ENCODE data around the gene LENG1. TPM values are rescaled to one million over a fixed set of nuclear protein-coding genes. Genes with fewer than 3 reads are reported as not detected.

LENG1 gene
- total and polyA plus RNA-seq, 9 of the 15 experiments (the other 6 are each of a cell fraction or from before 2014, with no cell fraction given) = 0.30 to 10.5 (median 4.7) TPM

- TF ChIP-seq, protein P1, sequence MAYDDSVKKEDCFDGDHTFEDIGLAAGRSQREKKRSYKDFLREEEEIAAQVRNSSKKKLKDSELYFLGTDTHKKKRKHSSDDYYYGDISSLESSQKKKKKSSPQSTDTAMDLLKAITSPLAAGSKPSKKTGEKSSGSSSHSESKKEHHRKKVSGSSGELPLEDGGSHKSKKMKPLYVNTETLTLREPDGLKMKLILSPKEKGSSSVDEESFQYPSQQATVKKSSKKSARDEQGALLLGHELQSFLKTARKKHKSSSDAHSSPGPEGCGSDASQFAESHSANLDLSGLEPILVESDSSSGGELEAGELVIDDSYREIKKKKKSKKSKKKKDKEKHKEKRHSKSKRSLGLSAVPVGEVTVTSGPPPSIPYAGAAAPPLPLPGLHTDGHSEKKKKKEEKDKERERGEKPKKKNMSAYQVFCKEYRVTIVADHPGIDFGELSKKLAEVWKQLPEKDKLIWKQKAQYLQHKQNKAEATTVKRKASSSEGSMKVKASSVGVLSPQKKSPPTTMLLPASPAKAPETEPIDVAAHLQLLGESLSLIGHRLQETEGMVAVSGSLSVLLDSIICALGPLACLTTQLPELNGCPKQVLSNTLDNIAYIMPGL (CRISPR knock-in tag; IDR thresholded peaks at IDR 0.05) = no peak; the same call in 1 of the 2 replicates
- TF ChIP-seq ZBTB9 (CRISPR knock-in tag; IDR thresholded peaks at IDR 0.05) = 0 out of 2 replicates have a peak, but pooled peaks have one; percentile 40
- peak; percentile 24; the same call in 1 of the 2 replicates for TF ChIP-seq TEAD4 (IDR thresholded peaks at IDR 0.05; ENCODE audit: low read length)
- TF ChIP-seq TEAD4 (CRISPR knock-in tag; IDR thresholded peaks at IDR 0.05; ENCODE audit: borderline replicate concordance) = no peak
- 0 out of 2 replicates have a peak, but pooled peaks have one; percentile 38 for TF ChIP-seq DPF2 (IDR thresholded peaks at IDR 0.05)
- TF ChIP-seq GATAD2A (IDR thresholded peaks at IDR 0.05) = no peak
- TF ChIP-seq SPI1 (IDR thresholded peaks at IDR 0.05; ENCODE audit: borderline replicate concordance, low read depth, low read length) = no peak
- 0 out of 2 replicates have a peak, but pooled peaks have one; percentile 3 for TF ChIP-seq KDM2B (CRISPR knock-in tag; IDR thresholded peaks at IDR 0.05)
- no peak for TF ChIP-seq PURB (CRISPR knock-in tag; IDR thresholded peaks at IDR 0.05; ENCODE audit: low read depth)
- TF ChIP-seq GMEB1 (CRISPR knock-in tag; IDR thresholded peaks at IDR 0.05) = 0 out of 2 replicates have a peak, but pooled peaks have one; percentile 18
- 0 out of 2 replicates have a peak, but pooled peaks have one; percentile 19 for TF ChIP-seq THRB (CRISPR knock-in tag; conservative IDR thresholded peaks at IDR 0.05)
- no peak for TF ChIP-seq NR2C2 (CRISPR knock-in tag; IDR thresholded peaks at IDR 0.05)
- TF ChIP-seq NR2C2 (tag; IDR thresholded peaks at IDR 0.05) = no peak
Measured at GRCh38 chr19:54158812-54159351, 639 bp downstream of the LENG1 start (continued).

Measured in K562 (cell line).